C1 segment of cervical spinal cord (tissue), 14 donors: Measurements from ENCODE around the gene SPRR5.

ENCODE experiments used
- DNase-seq, 14 donors: peaks; one replicate each; lab custom pipeline; 2025; lab: John Stamatoyannopoulos, UW

The SPRR5 gene

DNA sequence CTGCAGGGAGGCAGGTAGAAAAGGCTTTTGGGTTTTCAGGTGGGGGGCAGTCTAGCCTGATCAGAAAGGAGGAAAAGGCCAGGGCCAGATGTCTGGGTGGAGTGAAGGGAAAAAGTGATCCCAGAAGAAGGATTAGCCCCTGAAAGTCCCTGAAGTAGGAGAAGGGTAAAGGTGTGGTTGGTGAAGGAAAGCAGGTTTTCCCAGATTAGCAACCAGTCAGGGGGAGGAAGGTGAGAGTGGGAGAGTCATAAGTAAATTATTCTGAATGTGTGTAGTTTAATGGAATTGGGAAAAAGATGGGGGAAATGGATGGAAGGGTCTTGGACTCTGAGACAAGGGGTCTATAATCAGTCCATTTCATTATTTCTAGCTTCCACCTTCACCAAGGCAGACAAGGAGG is 36.2 kb downstream of the SPRR5 start:
- DNase-seq = no peak

- no peak for DNase-seq
Measured at GRCh38 chr1:152983743-152984142, 36.7 kb downstream of the SPRR5 start, which contains the start of gene SPRR1A. TSS of gene SPRR1A (plus strand) at chr1:152984081. CDS start at chr1:152985231, 1,150 bp downstream.

DNA sequence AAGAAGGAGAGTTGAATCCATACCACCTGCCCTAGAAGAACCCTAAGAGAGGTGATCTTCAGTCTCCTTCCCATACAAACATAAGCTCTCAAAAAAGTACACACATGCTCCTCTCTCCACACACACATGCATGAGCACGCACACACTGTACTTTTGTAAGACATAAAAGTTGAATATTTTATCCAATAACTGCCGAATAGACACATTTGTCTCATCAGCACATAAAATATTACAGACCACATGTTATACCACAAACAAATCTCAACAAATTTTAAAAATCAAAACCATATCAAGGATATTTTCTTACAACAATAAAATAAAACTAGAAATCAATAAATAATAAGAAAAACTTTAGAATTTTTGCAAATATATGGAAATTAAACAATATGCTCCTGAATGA is 39.6 kb downstream of the SPRR5 start:
- DNase-seq = no peak

DNA sequence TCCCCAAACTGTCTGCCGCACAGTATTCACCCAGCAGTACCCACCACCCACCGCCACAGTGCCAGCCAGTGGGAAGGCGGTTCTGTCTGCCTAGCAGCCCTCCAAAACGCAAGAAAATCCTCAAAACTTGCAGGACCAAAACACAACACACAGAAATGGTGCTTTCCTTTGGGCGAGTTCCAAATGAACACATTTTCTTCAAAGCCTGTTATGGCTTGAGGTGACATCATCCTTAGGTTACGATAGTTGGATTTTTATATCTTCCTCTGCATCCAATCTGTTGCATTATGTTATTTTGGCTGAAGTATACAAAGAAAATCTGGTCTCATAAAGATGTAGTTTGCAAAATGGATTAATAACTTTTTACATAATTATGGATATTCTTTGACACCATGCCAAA is 46.2 kb downstream of the SPRR5 start:
- DNase-seq = no peak

GRCh38 chr1:152995842-152996241 is 48.8 kb downstream of the SPRR5 start:
- no peak for DNase-seq

- peak in 4 of 14 donors; percentile 4 to 24 (median 17) for DNase-seq
Measured at GRCh38 chr1:152996633-152997400, 49.8 kb downstream of the SPRR5 start.

GRCh38 chr1:152997901-152998300 is 50.9 kb downstream of the SPRR5 start:
- DNase-seq = no peak

DNA sequence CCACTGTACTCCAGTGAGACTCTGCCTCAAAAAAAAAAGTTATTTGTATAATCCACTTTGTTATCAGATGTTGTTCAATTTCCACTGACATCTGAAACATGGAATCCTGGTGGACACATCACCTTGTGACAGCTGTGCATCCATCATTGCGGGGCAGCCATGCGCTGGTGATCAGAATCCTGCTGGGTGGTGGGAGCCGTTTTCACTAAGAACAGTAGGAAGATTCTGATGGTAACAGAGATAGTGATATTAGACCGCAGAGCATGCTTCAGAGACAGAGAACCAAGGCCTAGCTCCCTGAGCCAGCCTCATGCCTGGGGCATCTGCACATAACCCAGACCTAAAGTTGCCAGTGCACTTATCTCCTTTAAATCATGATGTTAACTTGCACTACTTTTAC is 51.5 kb downstream of the SPRR5 start:
- DNase-seq = no peak
